ENCODE data around the gene NOS2. TPM values are rescaled to one million over a fixed set of nuclear protein-coding genes. Genes with fewer than 3 reads are reported as not detected.
"Not testable (repeated sequence)": the region's sequence is repeated elsewhere in the genome, so short reads cannot be mapped to it uniquely, and the experiment has no call there.

The NOS2 gene
- polyA plus RNA-seq, 4 donors = 1.6 to 1.9 (median 1.9) TPM

DNA sequence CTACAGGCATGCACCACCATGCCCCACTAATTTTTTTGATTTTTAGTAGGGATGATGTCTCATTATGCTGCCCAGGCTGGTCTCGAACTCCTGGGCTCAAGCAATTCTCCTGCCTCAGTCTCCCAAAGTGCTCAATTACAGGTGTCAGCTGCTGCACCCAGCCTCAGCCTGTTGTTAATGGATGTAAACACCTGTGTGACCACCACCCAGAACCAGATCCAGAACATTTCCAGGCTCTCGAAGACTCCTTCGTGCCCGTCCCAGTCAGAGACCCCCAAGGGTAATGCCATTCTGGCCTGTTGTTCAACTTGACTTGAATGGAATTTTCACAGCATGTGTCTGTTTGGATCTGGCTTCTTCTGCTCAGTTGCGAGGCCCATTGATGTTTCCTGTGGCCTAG, 59.8 kb downstream of the NOS2 start:
- not testable (repeated sequence) for DNase-seq (ENCODE audit: low read depth in 4 of 4, low spot score in 3 of 4)

DNA sequence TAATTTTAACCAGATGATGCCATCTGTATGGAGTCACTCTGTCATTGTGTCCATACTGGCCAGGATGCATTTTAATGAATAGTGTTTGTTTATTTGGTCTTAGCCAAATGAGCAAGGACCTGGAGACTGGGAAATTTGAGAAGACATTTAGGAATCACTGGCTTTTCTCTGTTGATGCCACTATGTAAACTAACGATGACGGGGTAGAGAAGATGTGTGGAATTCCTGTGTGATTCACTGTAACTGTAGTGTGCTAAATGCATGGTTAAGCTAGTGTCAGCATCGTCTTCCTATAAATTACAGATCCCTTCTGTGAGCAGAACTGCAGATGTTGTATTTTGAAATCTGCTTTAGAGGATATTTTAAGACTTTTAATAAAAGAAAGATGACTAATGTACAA, 66.6 kb downstream of the NOS2 start:
- DNase-seq (ENCODE audit: low read depth in 4 of 4, low spot score in 3 of 4) = no peak

GRCh38 chr17:27732746-27733145, 67.6 kb downstream of the NOS2 start:
- not testable (repeated sequence) for DNase-seq (ENCODE audit: low read depth in 4 of 4, low spot score in 3 of 4)

GRCh38 chr17:27725982-27726381, 74.3 kb downstream of the NOS2 start:
- not testable (repeated sequence) for DNase-seq (ENCODE audit: low read depth in 4 of 4, low spot score in 3 of 4)

DNA sequence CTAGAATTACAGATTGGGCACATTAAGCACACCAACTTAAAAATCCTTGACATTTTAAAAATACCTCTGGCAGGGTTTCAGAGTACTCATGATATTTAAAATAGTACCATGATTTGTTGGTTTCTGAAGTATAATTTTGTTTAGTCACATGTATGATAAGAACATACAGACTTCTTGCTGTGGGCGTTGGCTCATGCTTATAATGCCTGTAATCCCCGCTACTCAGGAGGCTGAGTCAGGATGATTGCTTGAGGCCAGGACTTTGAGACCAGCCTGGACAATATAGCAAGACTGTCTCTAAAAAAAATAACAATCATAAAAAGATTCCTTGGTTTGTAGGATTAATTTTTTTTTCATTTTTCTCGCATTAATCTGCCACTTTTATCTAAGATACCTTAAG, 78.5 kb downstream of the NOS2 start:
- no peak for DNase-seq (ENCODE audit: low read depth in 4 of 4, low spot score in 3 of 4)

Other genes with a start within 250 kb of the NOS2 start
- 10 to 100 TPM; 12.4 to 17.8 (median 15.8) TPM for gene LGALS9, start 169.3 kb downstream of the NOS2 start, polyA plus RNA-seq (ENCODE audit: insufficient read length in 4 of 4)
- 10 to 100 TPM; 17.5 to 32.0 (median 21.5) TPM for gene LYRM9, start 92.8 kb upstream of the NOS2 start, polyA plus RNA-seq (ENCODE audit: insufficient read length in 4 of 4)
- gene NLK, start 242.1 kb upstream of the NOS2 start, polyA plus RNA-seq (ENCODE audit: insufficient read length in 4 of 4) = 10 to 100 TPM; 18.7 to 53.7 (median 50.8) TPM

Measured in left renal pelvis (tissue), 4 donors.